ENCODE measurements around the gene BLOC1S5. TPM values are rescaled to one million over a fixed set of nuclear protein-coding genes. Genes with fewer than 3 reads are reported as not detected.

Gene BLOC1S5
- total and polyA plus RNA-seq, 9 of the 15 experiments (the other 6 are each of a cell fraction or from before 2014, with no cell fraction given) = 8.5 to 41.0 (median 27.7) TPM

DNA sequence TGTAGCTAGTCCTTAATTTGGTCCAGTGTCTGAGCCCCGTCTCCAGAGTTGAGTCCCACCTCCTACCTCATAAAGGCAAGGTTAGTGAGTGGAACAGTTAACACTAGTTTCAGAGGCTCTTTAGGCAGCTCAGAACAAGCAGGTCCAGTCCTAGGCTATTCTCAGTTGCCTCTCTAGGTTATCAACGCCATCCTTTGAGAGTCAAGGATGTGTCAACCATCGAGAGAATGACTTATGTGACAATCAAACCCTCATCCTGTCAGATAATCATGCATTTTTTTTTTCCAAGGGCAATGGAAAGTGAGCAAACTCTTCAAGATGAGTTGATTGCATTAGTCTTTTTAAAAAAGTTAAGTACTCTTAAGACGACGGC is 89.6 kb downstream of the BLOC1S5 start (continued):
- TF ChIP-seq, protein P1, sequence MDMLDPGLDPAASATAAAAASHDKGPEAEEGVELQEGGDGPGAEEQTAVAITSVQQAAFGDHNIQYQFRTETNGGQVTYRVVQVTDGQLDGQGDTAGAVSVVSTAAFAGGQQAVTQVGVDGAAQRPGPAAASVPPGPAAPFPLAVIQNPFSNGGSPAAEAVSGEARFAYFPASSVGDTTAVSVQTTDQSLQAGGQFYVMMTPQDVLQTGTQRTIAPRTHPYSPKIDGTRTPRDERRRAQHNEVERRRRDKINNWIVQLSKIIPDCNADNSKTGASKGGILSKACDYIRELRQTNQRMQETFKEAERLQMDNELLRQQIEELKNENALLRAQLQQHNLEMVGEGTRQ (CRISPR knock-in tag; IDR thresholded peaks at IDR 0.05) = no peak
- TF ChIP-seq ARID3A (IDR thresholded peaks at IDR 0.05; ENCODE audit: borderline replicate concordance, low read depth, low read length) (no peak), ZNF431 (CRISPR knock-in tag; IDR thresholded peaks at IDR 0.05) (no peak), ZNF583 (CRISPR knock-in tag; IDR thresholded peaks at IDR 0.05) (no peak), ZNF584 (CRISPR knock-in tag; IDR thresholded peaks at IDR 0.05; ENCODE audit: low read depth) (no peak), ZNF551 (CRISPR knock-in tag; IDR thresholded peaks at IDR 0.05) (no peak), CBX2 (IDR thresholded peaks at IDR 0.05; ENCODE audit: insufficient read depth, low read length, poor library complexity, severe bottlenecking) (no peak), BRD4 (IDR thresholded peaks at IDR 0.05) (no peak), PHB (CRISPR knock-in tag; IDR thresholded peaks at IDR 0.05) (no peak), CSDE1 (IDR thresholded peaks at IDR 0.05) (no peak), PPARD (CRISPR knock-in tag; IDR thresholded peaks at IDR 0.05) (no peak), POLR2AphosphoS2 (IDR thresholded peaks at IDR 0.05; ENCODE audit: low read length) (no peak), STAT5B (CRISPR knock-in tag; IDR thresholded peaks at IDR 0.05) (no peak)
- TF ChIP-seq, protein P2, sequence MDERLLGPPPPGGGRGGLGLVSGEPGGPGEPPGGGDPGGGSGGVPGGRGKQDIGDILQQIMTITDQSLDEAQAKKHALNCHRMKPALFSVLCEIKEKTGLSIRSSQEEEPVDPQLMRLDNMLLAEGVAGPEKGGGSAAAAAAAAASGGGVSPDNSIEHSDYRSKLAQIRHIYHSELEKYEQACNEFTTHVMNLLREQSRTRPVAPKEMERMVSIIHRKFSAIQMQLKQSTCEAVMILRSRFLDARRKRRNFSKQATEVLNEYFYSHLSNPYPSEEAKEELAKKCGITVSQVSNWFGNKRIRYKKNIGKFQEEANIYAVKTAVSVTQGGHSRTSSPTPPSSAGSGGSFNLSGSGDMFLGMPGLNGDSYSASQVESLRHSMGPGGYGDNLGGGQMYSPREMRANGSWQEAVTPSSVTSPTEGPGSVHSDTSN (CRISPR knock-in tag; IDR thresholded peaks at IDR 0.05; ENCODE audit: low read depth) = no peak
- TF ChIP-seq, protein P2 (tag; conservative IDR thresholded peaks at IDR 0.05; ENCODE audit: low read depth) = 0 out of 2 replicates have a peak, but pooled peaks have one; percentile 50
